ENCODE measurements around the gene CRYZL1. TPM values are rescaled to one million over a fixed set of nuclear protein-coding genes. Genes with fewer than 3 reads are reported as not detected.
"Not testable (repeated sequence)": the region's sequence is repeated elsewhere in the genome, so short reads cannot be mapped to it uniquely, and the experiment has no call there.

The CRYZL1 gene
- 21.2 and 29.0 TPM in 2 replicates for total RNA-seq (2014; rRNA removed; shearing (Covaris generic))

- peaks cover 2% of the 10 kb centered on the region; the same call in 1 of the 2 replicates for H3K4me1 ChIP-seq
- H3K4me3 ChIP-seq = peak within 1 kb of the TSS; percentile 67
- no peaks in the 10 kb centered on the region for H3K27me3 ChIP-seq
- H3K36me3 ChIP-seq = no peaks in the 10 kb centered on the region; the same call in 1 of the 2 replicates
- peak within 1 kb of the TSS; percentile 66 for H3K27ac ChIP-seq
- no peaks in the 10 kb centered on the region for H3K9me3 ChIP-seq (replicated peaks)
- DNase-seq = peak; percentile 100
Observed at GRCh38 chr21:33641352-33642026, at the start of gene CRYZL1. TSS of gene CRYZL1 (minus strand) at chr21:33641741. CDS start at chr21:33631551, 10,190 bp downstream.

- no peak overlapping the region for H3K4me3 ChIP-seq
- H3K4me1 ChIP-seq = peaks cover 3% of the 10 kb centered on the region; the same call in 1 of the 2 replicates
- H3K27me3 ChIP-seq = no peaks in the 10 kb centered on the region
- DNase-seq = no peak
- H3K36me3 ChIP-seq = no peaks in the 10 kb centered on the region
- no peaks in the 10 kb centered on the region for H3K9me3 ChIP-seq (replicated peaks)
- H3K27ac ChIP-seq = no peak overlapping the region
Observed at GRCh38 chr21:33690874-33691273, 49.3 kb upstream of the CRYZL1 start.

- Histone ChIP-seq H3K4me3 (no peak overlapping the region), H3K27ac (no peak overlapping the region), H3K36me3 (no peaks in the 10 kb centered on the region), H3K27me3 (no peaks in the 10 kb centered on the region), H3K9me3 (replicated peaks) (no peaks in the 10 kb centered on the region), H3K4me1 (peaks cover 7% of the 10 kb centered on the region; the same call in 1 of the 2 replicates)
- no peak for DNase-seq
Observed at GRCh38 chr21:33688353-33688752, 46.8 kb upstream of the CRYZL1 start.

GRCh38 chr21:33687634-33688033, 46.1 kb upstream of the CRYZL1 start:
- no peak for DNase-seq
- H3K4me3 ChIP-seq = no peak overlapping the region
- peaks cover 7% of the 10 kb centered on the region; the same call in 1 of the 2 replicates for H3K4me1 ChIP-seq
- no peak overlapping the region for H3K27ac ChIP-seq
- H3K36me3 ChIP-seq = no peaks in the 10 kb centered on the region
- H3K9me3 ChIP-seq (replicated peaks) = no peaks in the 10 kb centered on the region
- no peaks in the 10 kb centered on the region for H3K27me3 ChIP-seq

- Histone ChIP-seq H3K27ac (no peak overlapping the region), H3K9me3 (replicated peaks) (no peaks in the 10 kb centered on the region), H3K4me3 (no peak overlapping the region), H3K4me1 (peaks cover 7% of the 10 kb centered on the region; the same call in 1 of the 2 replicates), H3K27me3 (no peaks in the 10 kb centered on the region), H3K36me3 (no peaks in the 10 kb centered on the region)
- no peak for DNase-seq
Observed at GRCh38 chr21:33686386-33686785, 44.8 kb upstream of the CRYZL1 start.

GRCh38 chr21:33685613-33686197, 44.2 kb upstream of the CRYZL1 start:
- Histone ChIP-seq H3K4me3 (no peak overlapping the region), H3K4me1 (peaks cover 7% of the 10 kb centered on the region; the same call in 1 of the 2 replicates), H3K27me3 (no peaks in the 10 kb centered on the region), H3K9me3 (replicated peaks) (no peaks in the 10 kb centered on the region; the same call in 1 of the 2 replicates), H3K36me3 (no peaks in the 10 kb centered on the region), H3K27ac (no peak overlapping the region)
- DNase-seq = no peak

- H3K4me1 ChIP-seq = peaks cover 7% of the 10 kb centered on the region; the same call in 1 of the 2 replicates
- no peak for DNase-seq
- H3K27ac ChIP-seq = no peak overlapping the region
- no peak overlapping the region for H3K4me3 ChIP-seq
- H3K36me3 ChIP-seq = no peaks in the 10 kb centered on the region
- no peaks in the 10 kb centered on the region for H3K27me3 ChIP-seq
- no peaks in the 10 kb centered on the region; the same call in 1 of the 2 replicates for H3K9me3 ChIP-seq (replicated peaks)
Observed at GRCh38 chr21:33684923-33685560, 43.5 kb upstream of the CRYZL1 start.

GRCh38 chr21:33684068-33684467, 42.5 kb upstream of the CRYZL1 start:
- no peaks in the 10 kb centered on the region for H3K27me3 ChIP-seq
- no peaks in the 10 kb centered on the region; the same call in 1 of the 2 replicates for H3K9me3 ChIP-seq (replicated peaks)
- no peaks in the 10 kb centered on the region; the same call in 1 of the 2 replicates for H3K36me3 ChIP-seq
- H3K27ac ChIP-seq = no peak overlapping the region
- no peak for DNase-seq
- H3K4me3 ChIP-seq = no peak overlapping the region
- peaks cover 7% of the 10 kb centered on the region; the same call in 1 of the 2 replicates for H3K4me1 ChIP-seq

- peaks cover 7% of the 10 kb centered on the region; the same call in 1 of the 2 replicates for H3K4me1 ChIP-seq
- peaks cover 3% of the 10 kb centered on the region; the same call in 1 of the 2 replicates for H3K36me3 ChIP-seq
- DNase-seq = peak in 1 of 2 experiments; percentile 11
- H3K9me3 ChIP-seq (replicated peaks) = no peaks in the 10 kb centered on the region; the same call in 1 of the 2 replicates
- no peak overlapping the region for H3K4me3 ChIP-seq
- H3K27me3 ChIP-seq = no peaks in the 10 kb centered on the region
- H3K27ac ChIP-seq = no peak overlapping the region
Observed at GRCh38 chr21:33682992-33683627, 41.6 kb upstream of the CRYZL1 start.

- DNase-seq = no peak
- Histone ChIP-seq H3K4me1 (peaks cover 7% of the 10 kb centered on the region), H3K9me3 (replicated peaks) (peaks cover 2% of the 10 kb centered on the region; the same call in 1 of the 2 replicates), H3K36me3 (peaks cover 3% of the 10 kb centered on the region; the same call in 1 of the 2 replicates), H3K27ac (no peak overlapping the region), H3K27me3 (no peaks in the 10 kb centered on the region), H3K4me3 (no peak overlapping the region)
Observed at GRCh38 chr21:33680870-33681269, 39.3 kb upstream of the CRYZL1 start.

GRCh38 chr21:33677450-33677849, 35.9 kb upstream of the CRYZL1 start:
- no peak for DNase-seq
- Histone ChIP-seq H3K9me3 (replicated peaks) (peaks cover 2% of the 10 kb centered on the region; the same call in 1 of the 2 replicates), H3K36me3 (peaks cover 3% of the 10 kb centered on the region; the same call in 1 of the 2 replicates), H3K4me3 (no peak overlapping the region), H3K27ac (no peak overlapping the region), H3K4me1 (no peaks in the 10 kb centered on the region; the same call in 1 of the 2 replicates), H3K27me3 (no peaks in the 10 kb centered on the region)

GRCh38 chr21:33676666-33677065, 35.1 kb upstream of the CRYZL1 start:
- H3K4me3 ChIP-seq; H3K9me3 ChIP-seq (replicated peaks); H3K36me3 ChIP-seq; DNase-seq; H3K27me3 ChIP-seq; H3K27ac ChIP-seq; H3K4me1 ChIP-seq: not testable (repeated sequence)

- Histone ChIP-seq H3K9me3 (replicated peaks) (0 out of 2 replicates have a peak, but pooled peaks cover 2% of the 10 kb centered on the region), H3K4me3 (no peak overlapping the region), H3K4me1 (no peaks in the 10 kb centered on the region; the same call in 1 of the 2 replicates), H3K27ac (no peak overlapping the region), H3K27me3 (no peaks in the 10 kb centered on the region), H3K36me3 (peaks cover 3% of the 10 kb centered on the region; the same call in 1 of the 2 replicates)
- no peak for DNase-seq
Observed at GRCh38 chr21:33674226-33674625, 32.7 kb upstream of the CRYZL1 start.

GRCh38 chr21:33673473-33673872, 31.9 kb upstream of the CRYZL1 start:
- Histone ChIP-seq H3K27ac (no peak overlapping the region), H3K9me3 (replicated peaks) (0 out of 2 replicates have a peak, but pooled peaks cover 2% of the 10 kb centered on the region), H3K4me1 (no peaks in the 10 kb centered on the region; the same call in 1 of the 2 replicates), H3K27me3 (no peaks in the 10 kb centered on the region), H3K36me3 (peaks cover 3% of the 10 kb centered on the region; the same call in 1 of the 2 replicates), H3K4me3 (no peak overlapping the region)
- DNase-seq = no peak

Measured in SJCRH30 (cell line).